Measurements from ENCODE around the gene ZBTB46. TPM values are rescaled to one million over a fixed set of nuclear protein-coding genes. Genes with fewer than 3 reads are reported as not detected.

ZBTB46 gene
- total RNA-seq, 1 experiment from 2014 or later, result 10.7 TPM

DNA sequence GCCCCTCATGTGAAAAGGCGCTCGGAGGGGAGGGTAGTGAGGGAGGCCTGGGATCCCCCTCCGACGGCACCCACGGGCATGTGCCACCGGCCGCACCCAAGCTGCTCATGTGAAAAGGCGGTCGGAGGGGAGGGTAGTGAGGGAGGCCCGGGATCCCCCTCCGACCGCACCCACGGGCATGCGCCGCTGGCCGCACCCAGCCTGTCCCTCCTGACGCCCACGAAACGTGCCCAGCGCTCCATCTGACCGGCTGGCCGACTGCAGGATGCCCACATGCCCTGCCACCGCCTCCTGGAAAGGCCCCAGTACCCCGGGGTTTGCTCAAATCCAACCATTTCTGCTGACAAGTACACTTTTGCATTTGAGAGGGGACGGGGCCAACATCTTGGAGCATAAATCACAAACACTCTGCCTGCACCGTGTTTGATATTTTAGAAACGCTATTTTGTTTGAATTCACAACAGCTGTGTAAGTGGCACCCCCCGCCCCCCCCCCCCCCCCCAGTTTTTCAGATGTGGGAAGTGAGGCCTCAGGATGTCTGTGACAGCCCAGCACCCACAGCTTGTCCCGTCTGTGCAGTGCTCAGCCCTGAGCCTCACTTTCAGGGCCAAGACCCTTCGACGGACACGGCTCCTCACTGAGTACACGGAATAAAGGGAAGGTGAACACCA, 57.4 kb downstream of the ZBTB46 start:
- H2AFZ ChIP-seq (ENCODE audit: low read depth, low read length, poor library complexity, severe bottlenecking), result no peak overlapping the region
- H3K9me2 ChIP-seq (ENCODE audit: insufficient read depth), result no peaks in the 10 kb centered on the region
- H3K9me3 ChIP-seq (ENCODE audit: control insufficient read depth in 1 of 2, insufficient read depth in 1 of 2, low read depth in 1 of 2, low read length in 2 of 2), result no peaks in the 10 kb centered on the region
- H3K27me3 ChIP-seq (ENCODE audit: insufficient read depth, low read length), result no peaks in the 10 kb centered on the region
- no TSS peak for BruUV-seq (replicated peaks)
- no peaks in the 10 kb centered on the region for H3K79me2 ChIP-seq (ENCODE audit: insufficient read depth, low read length)
- no peak overlapping the region for H3K4me3 ChIP-seq (replicated peaks in 1 of 2; ENCODE audit: low read depth in 1 of 2, low read length in 2 of 2)
- intact Hi-C loops (cut with micrococcal nuclease), result no loop called here
- no peak overlapping the region for H3K4me2 ChIP-seq (ENCODE audit: low read length)
- H3K27ac ChIP-seq (ENCODE audit: low read depth, low read length), result no peak overlapping the region
- ChIA-PET RAD21 (ENCODE audit: low non-redundant PET in 1 of 2, low total read pairs in 2 of 2, uncharacterized antibody in 2 of 2, unreplicated experiment in 2 of 2) (no interaction called here), POLR2A (no interaction called here), CTCF (no interaction called here)
- H3K36me3 ChIP-seq (ENCODE audit: control insufficient read depth in 1 of 2, insufficient read depth in 2 of 2, low read length in 2 of 2), result no peaks in the 10 kb centered on the region
- H3K9ac ChIP-seq (ENCODE audit: low read length), result no peak overlapping the region
- H3K4me1 ChIP-seq (ENCODE audit: control insufficient read depth in 1 of 2, insufficient read depth in 2 of 2, low read length in 2 of 2), result peaks cover 12 to 16% of the 10 kb centered on the region in 2 experiments
- DNase-seq (ENCODE audit: low read depth, low spot score) (no peak), ATAC-seq (no peak)
- TF ChIP-seq CBX3 (IDR thresholded peaks at IDR 0.05; ENCODE audit: low read depth) (no peak), CEBPB (IDR thresholded peaks at IDR 0.05; ENCODE audit: low read depth) (no peak), SRF (IDR thresholded peaks at IDR 0.05; ENCODE audit: low read depth) (no peak), SIN3A (IDR thresholded peaks at IDR 0.05; ENCODE audit: low read depth) (no peak), JUND (IDR thresholded peaks at IDR 0.05) (no peak), FOSL1 (IDR thresholded peaks at IDR 0.05; ENCODE audit: low read depth) (no peak), POLR2A (IDR thresholded peaks at IDR 0.05; ENCODE audit: borderline replicate concordance, extremely low read depth, insufficient read depth, insufficient read length) (no peak)
- TF ChIP-seq, protein P1, sequence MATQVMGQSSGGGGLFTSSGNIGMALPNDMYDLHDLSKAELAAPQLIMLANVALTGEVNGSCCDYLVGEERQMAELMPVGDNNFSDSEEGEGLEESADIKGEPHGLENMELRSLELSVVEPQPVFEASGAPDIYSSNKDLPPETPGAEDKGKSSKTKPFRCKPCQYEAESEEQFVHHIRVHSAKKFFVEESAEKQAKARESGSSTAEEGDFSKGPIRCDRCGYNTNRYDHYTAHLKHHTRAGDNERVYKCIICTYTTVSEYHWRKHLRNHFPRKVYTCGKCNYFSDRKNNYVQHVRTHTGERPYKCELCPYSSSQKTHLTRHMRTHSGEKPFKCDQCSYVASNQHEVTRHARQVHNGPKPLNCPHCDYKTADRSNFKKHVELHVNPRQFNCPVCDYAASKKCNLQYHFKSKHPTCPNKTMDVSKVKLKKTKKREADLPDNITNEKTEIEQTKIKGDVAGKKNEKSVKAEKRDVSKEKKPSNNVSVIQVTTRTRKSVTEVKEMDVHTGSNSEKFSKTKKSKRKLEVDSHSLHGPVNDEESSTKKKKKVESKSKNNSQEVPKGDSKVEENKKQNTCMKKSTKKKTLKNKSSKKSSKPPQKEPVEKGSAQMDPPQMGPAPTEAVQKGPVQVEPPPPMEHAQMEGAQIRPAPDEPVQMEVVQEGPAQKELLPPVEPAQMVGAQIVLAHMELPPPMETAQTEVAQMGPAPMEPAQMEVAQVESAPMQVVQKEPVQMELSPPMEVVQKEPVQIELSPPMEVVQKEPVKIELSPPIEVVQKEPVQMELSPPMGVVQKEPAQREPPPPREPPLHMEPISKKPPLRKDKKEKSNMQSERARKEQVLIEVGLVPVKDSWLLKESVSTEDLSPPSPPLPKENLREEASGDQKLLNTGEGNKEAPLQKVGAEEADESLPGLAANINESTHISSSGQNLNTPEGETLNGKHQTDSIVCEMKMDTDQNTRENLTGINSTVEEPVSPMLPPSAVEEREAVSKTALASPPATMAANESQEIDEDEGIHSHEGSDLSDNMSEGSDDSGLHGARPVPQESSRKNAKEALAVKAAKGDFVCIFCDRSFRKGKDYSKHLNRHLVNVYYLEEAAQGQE (IDR thresholded peaks at IDR 0.05; ENCODE audit: low read depth), result no peak
- TF ChIP-seq, protein P2, sequence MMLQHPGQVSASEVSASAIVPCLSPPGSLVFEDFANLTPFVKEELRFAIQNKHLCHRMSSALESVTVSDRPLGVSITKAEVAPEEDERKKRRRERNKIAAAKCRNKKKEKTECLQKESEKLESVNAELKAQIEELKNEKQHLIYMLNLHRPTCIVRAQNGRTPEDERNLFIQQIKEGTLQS (IDR thresholded peaks at IDR 0.05), result no peak
- no peaks in the 10 kb centered on the region for H4K20me1 ChIP-seq (ENCODE audit: insufficient read depth)

Data from HCT116 (cell line).